Hepatic stellate cell (primary cell): ENCODE data around the gene CNR2.
A peak's percentile ranks its signal among the peaks of the same experiment; 100 is the strongest.
"Not testable (repeated sequence)": the region's sequence is repeated elsewhere in the genome, so short reads cannot be mapped to it uniquely, and the experiment has no call there.

Experiments
- DNase-seq: peaks from one replicate; pipeline ENCODE4 v3.0.0; 2011; ENCODE audit warnings: low spot score

CNR2 gene

GRCh38 chr1:23913212-23913880 lies at the start of gene CNR2:
Gene CNR2 (minus strand): TSS chr1:23913362. CDS start chr1:23875617, 37,745 bp downstream.
- no peak for DNase-seq

- DNase-seq: no peak
These were observed 47.3 kb upstream of the CNR2 start for GRCh38 chr1:23960291-23961020.

- peak; percentile 99 for DNase-seq
These were observed 46.5 kb upstream of the CNR2 start, which contains the start of gene PNRC2 for GRCh38 chr1:23959461-23960290. Gene PNRC2 (plus strand): TSS chr1:23959828. CDS start chr1:23961458, 1,630 bp downstream.

GRCh38 chr1:23958810-23959460 lies 45.8 kb upstream of the CNR2 start:
- DNase-seq: peak; percentile 85

GRCh38 chr1:23958040-23958809 lies 45.1 kb upstream of the CNR2 start:
- not testable (repeated sequence) for DNase-seq

- DNase-seq: no peak
These were observed 43.9 kb upstream of the CNR2 start for GRCh38 chr1:23957096-23957495.

- no peak for DNase-seq
These were observed 39.9 kb upstream of the CNR2 start for GRCh38 chr1:23953020-23953419.

GRCh38 chr1:23947366-23947765 lies 34.2 kb upstream of the CNR2 start:
- DNase-seq: no peak

GRCh38 chr1:23936481-23937176 lies 23.5 kb upstream of the CNR2 start:
- DNase-seq: no peak

- DNase-seq: no peak
These were observed 18.3 kb upstream of the CNR2 start for GRCh38 chr1:23931491-23931880.

- DNase-seq: peak; percentile 27
These were observed 17.8 kb upstream of the CNR2 start for GRCh38 chr1:23930861-23931490.

GRCh38 chr1:23930270-23930669 lies 17.1 kb upstream of the CNR2 start:
- DNase-seq: no peak

- DNase-seq: no peak
These were observed 15.6 kb upstream of the CNR2 start for GRCh38 chr1:23928789-23929188.

GRCh38 chr1:23927097-23927496 lies 13.9 kb upstream of the CNR2 start:
- no peak for DNase-seq

GRCh38 chr1:23925279-23925678 lies 12.1 kb upstream of the CNR2 start:
- no peak for DNase-seq

- DNase-seq: no peak
These were observed 11.4 kb upstream of the CNR2 start for GRCh38 chr1:23924601-23925000.

GRCh38 chr1:23923592-23924499 lies 10.7 kb upstream of the CNR2 start:
- DNase-seq: no peak

- DNase-seq: no peak
These were observed 9.3 kb upstream of the CNR2 start for GRCh38 chr1:23922321-23922943.
